ENCODE data around the gene VEGFD. TPM values are rescaled to one million over a fixed set of nuclear protein-coding genes. Genes with fewer than 3 reads are reported as not detected.

The VEGFD gene
- total RNA-seq, 4 donors from 2014 or later = 0.95 to 3.0 TPM; not detected in 2

DNA sequence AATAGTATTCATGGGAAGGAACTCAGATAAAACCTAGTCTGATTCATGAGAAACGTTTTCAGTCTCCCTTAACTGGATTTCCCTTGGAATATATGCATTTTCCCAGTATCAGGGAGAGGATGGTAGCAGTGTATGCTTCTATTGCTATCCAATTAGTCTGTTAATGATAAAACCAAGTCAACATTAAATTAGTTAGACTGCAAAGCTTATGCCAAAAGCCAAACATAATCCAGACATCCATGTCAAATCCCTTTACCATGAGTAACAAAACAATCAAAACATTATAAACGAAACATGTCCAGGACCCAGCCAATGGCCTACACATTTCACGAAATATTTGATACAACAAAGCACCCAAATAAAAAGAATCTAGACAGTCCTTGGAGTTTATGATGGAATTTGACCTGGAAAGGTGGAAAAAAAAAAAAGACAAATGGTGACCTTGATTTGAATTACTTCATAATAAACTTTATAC is 34.5 kb upstream of the VEGFD start:
- DNase-seq = no peak
- WGBS, 2 donors (ENCODE audit: low coverage in 1 of 2) = 50 to 60% methylated on average over 1 to 3 of the region's 3 CpGs
- Histone ChIP-seq H3K27me3 (no peaks in the 10 kb centered on the region), H3K9me3 (no peaks in the 10 kb centered on the region), H3K27ac (no peak overlapping the region), H3K36me3 (no peaks in the 10 kb centered on the region), H3K4me1 (no peaks in the 10 kb centered on the region), H3K4me3 (no peak overlapping the region)
- intact Hi-C loops (cut with DNase I; ENCODE audit: low total_unique reads) = no loop called here
- TF ChIP-seq EP300 (IDR thresholded peaks at IDR 0.05; ENCODE audit: low read depth) (no peak), POLR2AphosphoS5 (IDR thresholded peaks at IDR 0.05) (no peak), POLR2A (IDR thresholded peaks at IDR 0.05) (no peak)
- TF ChIP-seq, protein P1, sequence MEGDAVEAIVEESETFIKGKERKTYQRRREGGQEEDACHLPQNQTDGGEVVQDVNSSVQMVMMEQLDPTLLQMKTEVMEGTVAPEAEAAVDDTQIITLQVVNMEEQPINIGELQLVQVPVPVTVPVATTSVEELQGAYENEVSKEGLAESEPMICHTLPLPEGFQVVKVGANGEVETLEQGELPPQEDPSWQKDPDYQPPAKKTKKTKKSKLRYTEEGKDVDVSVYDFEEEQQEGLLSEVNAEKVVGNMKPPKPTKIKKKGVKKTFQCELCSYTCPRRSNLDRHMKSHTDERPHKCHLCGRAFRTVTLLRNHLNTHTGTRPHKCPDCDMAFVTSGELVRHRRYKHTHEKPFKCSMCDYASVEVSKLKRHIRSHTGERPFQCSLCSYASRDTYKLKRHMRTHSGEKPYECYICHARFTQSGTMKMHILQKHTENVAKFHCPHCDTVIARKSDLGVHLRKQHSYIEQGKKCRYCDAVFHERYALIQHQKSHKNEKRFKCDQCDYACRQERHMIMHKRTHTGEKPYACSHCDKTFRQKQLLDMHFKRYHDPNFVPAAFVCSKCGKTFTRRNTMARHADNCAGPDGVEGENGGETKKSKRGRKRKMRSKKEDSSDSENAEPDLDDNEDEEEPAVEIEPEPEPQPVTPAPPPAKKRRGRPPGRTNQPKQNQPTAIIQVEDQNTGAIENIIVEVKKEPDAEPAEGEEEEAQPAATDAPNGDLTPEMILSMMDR (IDR thresholded peaks at IDR 0.05) = no peak
- in situ Hi-C loops (cut with MboI; ENCODE audit: low pct_ligation_motif_present in 1 of 4, low pct_unique_long_range_greater_than_20kb in 1 of 4, low sequenced_read_pairs in 3 of 4) = no loop called here

DNA sequence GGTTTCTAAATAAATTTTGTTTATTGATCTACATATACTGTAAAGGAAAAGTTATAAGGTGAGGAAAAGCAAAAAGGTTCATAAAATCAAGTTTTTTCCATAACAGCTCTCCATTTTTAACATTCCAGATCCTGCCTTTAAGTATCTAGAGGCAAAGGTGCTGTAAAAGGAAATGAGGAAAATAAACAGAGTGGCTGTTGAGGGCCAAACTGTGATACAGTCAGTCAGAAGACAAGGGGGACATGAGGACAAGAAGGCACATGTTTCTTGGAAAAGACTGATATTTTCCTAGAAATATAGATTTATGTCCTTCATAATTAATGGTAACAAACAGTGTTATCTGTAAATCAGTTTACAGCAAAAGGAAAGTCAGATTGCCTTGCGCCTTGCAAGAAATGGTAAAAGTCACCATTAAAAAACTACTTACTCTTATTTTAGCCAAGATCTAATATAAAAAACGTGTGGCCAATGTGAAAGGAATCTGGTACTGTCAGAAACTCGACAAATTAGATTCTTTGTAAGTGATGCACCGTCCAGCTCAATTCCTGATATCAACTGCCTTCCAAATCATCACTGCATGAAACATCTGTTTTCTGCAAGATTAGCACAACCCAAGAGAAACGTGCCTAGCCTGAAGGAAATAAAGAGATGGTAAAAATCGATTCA is 34.0 kb upstream of the VEGFD start:
- no peak for DNase-seq
- TF ChIP-seq EP300 (IDR thresholded peaks at IDR 0.05; ENCODE audit: low read depth) = no peak
- TF ChIP-seq, protein P1 (IDR thresholded peaks at IDR 0.05) = no peak
- TF ChIP-seq POLR2A (IDR thresholded peaks at IDR 0.05) = no peak
- no peak for TF ChIP-seq POLR2AphosphoS5 (IDR thresholded peaks at IDR 0.05)
- in situ Hi-C loops (cut with MboI; ENCODE audit: low pct_ligation_motif_present in 1 of 4, low pct_unique_long_range_greater_than_20kb in 1 of 4, low sequenced_read_pairs in 3 of 4) = no loop called here
- Histone ChIP-seq H3K9me3 (no peaks in the 10 kb centered on the region), H3K27me3 (no peaks in the 10 kb centered on the region), H3K27ac (no peak overlapping the region), H3K4me1 (no peaks in the 10 kb centered on the region), H3K36me3 (no peaks in the 10 kb centered on the region), H3K4me3 (no peak overlapping the region)
- 45 to 60% methylated on average over 3 to 6 of the region's 6 CpGs for WGBS, 2 donors (ENCODE audit: low coverage in 1 of 2)
- intact Hi-C loops (cut with DNase I; ENCODE audit: low total_unique reads) = no loop called here

DNA sequence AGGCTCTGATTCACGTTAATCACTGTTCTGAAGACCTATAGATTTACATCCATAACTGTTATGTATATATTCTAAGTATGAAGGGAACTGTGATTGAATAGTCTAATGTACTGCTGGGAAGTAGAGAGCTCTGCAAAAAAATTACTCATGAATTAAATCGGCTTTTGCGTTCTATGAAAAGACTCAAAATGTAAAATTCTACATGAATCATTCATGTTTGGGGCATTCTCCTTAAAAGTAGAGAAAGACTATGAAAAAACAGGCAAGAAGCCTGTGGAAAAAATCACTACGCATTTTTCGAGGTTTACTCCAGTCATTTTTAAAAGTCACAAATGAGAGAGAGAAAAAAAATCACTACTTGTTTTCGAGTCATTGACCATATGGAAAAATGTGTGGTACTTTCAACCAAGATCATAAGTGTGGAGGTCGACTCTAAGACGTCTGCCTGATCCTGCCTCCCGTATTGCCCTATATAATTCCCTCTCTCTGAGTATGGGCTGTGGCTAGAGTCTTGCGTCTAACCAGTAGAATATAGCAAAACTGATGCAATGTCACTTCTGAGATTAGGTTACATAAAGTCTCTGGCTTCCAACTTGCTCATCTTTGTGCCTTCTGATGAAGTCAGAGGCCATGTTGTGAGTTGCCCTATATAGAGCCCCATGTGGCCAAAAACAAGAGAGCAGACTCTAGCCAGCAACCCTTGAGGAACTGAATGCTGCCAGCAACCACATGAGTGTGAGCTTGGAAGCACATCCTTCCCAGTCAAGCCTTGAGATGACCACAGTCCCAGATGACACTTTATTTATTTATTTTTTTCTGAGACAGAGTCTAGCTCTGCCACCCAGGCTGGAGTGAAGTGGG is 32.1 kb upstream of the VEGFD start:
- no peaks in the 10 kb centered on the region for H3K4me1 ChIP-seq
- in situ Hi-C loops (cut with MboI; ENCODE audit: low pct_ligation_motif_present in 1 of 4, low pct_unique_long_range_greater_than_20kb in 1 of 4, low sequenced_read_pairs in 3 of 4) = no loop called here
- 77 to 92% methylated on average over 5 to 10 of the region's 10 CpGs for WGBS, 2 donors (ENCODE audit: low coverage in 1 of 2)
- intact Hi-C loops (cut with DNase I; ENCODE audit: low total_unique reads) = no loop called here
- TF ChIP-seq, protein P1 (IDR thresholded peaks at IDR 0.05) = no peak
- TF ChIP-seq EP300 (IDR thresholded peaks at IDR 0.05; ENCODE audit: low read depth) = no peak
- TF ChIP-seq POLR2A (IDR thresholded peaks at IDR 0.05) = no peak
- no peak for TF ChIP-seq POLR2AphosphoS5 (IDR thresholded peaks at IDR 0.05)
- H3K27me3 ChIP-seq = no peaks in the 10 kb centered on the region
- H3K9me3 ChIP-seq = no peaks in the 10 kb centered on the region
- H3K27ac ChIP-seq = no peak overlapping the region
- no peaks in the 10 kb centered on the region for H3K36me3 ChIP-seq
- DNase-seq = no peak
- no peak overlapping the region for H3K4me3 ChIP-seq

DNA sequence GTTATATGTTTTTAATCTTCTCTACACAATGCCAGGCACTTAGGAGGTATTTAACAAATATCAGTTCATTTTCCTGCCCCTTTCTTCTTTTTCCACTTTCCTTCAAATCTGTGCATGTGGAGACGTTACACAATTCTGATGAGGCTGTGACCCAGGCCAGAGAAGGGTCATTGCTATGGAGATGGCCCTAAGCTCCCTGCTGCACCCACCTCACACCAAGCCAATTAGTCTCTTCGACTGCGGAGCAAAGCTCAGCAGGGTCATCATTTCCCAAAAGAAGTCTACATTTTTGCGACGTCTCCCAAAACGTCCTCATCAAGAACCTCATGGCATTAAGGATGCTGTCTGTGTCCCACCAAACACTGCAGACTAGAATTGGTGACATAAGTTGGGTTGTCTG is 28.9 kb upstream of the VEGFD start:
- no peak for DNase-seq
- in situ Hi-C loops (cut with MboI; ENCODE audit: low pct_ligation_motif_present in 1 of 4, low pct_unique_long_range_greater_than_20kb in 1 of 4, low sequenced_read_pairs in 3 of 4) (no loop called here), intact Hi-C loops (cut with DNase I; ENCODE audit: low total_unique reads) (no loop called here)
- Histone ChIP-seq H3K27ac (no peak overlapping the region), H3K36me3 (no peaks in the 10 kb centered on the region), H3K4me3 (no peak overlapping the region), H3K4me1 (no peaks in the 10 kb centered on the region), H3K27me3 (no peaks in the 10 kb centered on the region), H3K9me3 (no peaks in the 10 kb centered on the region)
- 73% methylated on average over 6 of the region's 6 CpGs; no CpG with 5 or more reads in 1 of the 2 donors for WGBS, 2 donors (ENCODE audit: low coverage in 1 of 2)
- TF ChIP-seq, protein P1 (IDR thresholded peaks at IDR 0.05) = no peak
- TF ChIP-seq EP300 (IDR thresholded peaks at IDR 0.05; ENCODE audit: low read depth) (no peak), POLR2AphosphoS5 (IDR thresholded peaks at IDR 0.05) (no peak), POLR2A (IDR thresholded peaks at IDR 0.05) (no peak)

All from transverse colon (tissue), 4 donors.